GM12875 (cell line): ENCODE measurements around the gene ANO4.

Experiments
- H3K4me3 ChIP-seq: one replicate; pipeline ENCODE4 v1.5.1; 2011; ENCODE audit warnings: low read depth, low read length, control low read depth
- TF ChIP-seq, protein P1 (sequence below): IDR thresholded peaks from 2 replicates; pipeline ENCODE4 v1.5.1; 2011; ENCODE audit warnings: low read depth, mild to moderate bottlenecking, control low read depth, inconsistent platforms, low read length, moderate library complexity, borderline replicate concordance; ENCODE audit not compliant: insufficient read depth

The ANO4 gene

DNA sequence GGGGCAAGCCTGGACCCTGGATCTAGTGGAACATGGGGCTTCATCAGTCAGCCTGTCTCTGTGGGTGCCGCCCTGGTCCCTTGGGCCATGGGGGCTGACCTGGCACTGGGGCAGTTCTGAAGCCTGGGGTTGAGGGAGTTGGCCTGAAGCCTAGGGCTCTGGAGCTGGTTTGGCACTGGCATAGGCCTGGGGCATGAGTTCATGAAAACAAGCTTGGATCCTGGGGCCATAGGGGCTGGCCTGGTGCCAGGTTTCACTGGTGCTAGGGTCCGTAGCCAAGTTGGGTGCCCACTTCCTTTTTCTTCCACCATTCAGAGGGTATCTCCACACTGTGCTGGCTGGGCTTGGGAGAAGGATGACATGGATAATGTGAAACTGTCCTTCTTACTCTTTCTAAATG, 26.6 kb upstream of the ANO4 start:
- TF ChIP-seq, protein P1, sequence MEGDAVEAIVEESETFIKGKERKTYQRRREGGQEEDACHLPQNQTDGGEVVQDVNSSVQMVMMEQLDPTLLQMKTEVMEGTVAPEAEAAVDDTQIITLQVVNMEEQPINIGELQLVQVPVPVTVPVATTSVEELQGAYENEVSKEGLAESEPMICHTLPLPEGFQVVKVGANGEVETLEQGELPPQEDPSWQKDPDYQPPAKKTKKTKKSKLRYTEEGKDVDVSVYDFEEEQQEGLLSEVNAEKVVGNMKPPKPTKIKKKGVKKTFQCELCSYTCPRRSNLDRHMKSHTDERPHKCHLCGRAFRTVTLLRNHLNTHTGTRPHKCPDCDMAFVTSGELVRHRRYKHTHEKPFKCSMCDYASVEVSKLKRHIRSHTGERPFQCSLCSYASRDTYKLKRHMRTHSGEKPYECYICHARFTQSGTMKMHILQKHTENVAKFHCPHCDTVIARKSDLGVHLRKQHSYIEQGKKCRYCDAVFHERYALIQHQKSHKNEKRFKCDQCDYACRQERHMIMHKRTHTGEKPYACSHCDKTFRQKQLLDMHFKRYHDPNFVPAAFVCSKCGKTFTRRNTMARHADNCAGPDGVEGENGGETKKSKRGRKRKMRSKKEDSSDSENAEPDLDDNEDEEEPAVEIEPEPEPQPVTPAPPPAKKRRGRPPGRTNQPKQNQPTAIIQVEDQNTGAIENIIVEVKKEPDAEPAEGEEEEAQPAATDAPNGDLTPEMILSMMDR: no peak
- no peak overlapping the region for H3K4me3 ChIP-seq

- TF ChIP-seq, protein P1: no peak
- H3K4me3 ChIP-seq: no peak overlapping the region
These were observed 15.5 kb upstream of the ANO4 start for GRCh38 chr12:100778967-100779590.

DNA sequence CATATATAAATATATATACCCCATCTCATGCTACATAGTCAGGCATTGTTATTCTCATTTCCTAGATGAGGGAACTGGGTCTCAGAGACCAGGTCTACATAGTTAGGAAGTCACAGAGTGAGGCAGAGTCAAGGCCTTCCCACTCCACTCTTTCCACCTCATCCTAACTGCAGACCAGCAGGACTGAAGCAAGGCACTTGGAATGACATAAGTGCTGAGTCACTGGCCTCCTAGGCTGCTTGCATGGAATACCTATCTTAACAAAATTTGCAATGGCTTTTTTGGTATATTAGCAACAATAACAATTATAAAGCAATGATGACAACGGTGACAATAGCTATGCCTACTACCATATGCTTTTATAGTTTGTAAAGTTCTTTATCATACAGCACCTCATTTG, 5.4 kb upstream of the ANO4 start:
- TF ChIP-seq, protein P1: no peak
- H3K4me3 ChIP-seq: no peak overlapping the region

GRCh38 chr12:100789975-100790374, 4.6 kb upstream of the ANO4 start:
- TF ChIP-seq, protein P1: no peak
- no peak overlapping the region for H3K4me3 ChIP-seq

DNA sequence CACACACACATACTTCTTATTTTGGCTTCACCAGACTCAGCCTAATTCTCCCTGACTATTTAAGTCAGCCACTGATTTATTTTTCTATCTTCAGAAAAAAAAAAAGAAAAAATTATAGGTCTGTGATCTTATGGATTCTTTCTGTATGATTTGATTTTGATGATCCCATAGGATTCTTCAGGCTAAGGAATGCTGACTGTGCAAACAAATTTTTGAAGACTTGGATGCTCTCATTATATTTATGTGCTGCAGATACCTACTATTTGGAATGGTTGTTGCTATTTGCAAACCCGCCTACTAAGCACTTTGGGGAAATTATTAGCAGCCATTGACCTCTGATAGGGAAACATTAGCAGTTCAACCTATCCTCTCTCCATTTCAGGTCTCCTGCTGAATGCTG, 4.0 kb upstream of the ANO4 start:
- no peak overlapping the region for H3K4me3 ChIP-seq
- TF ChIP-seq, protein P1: no peak

DNA sequence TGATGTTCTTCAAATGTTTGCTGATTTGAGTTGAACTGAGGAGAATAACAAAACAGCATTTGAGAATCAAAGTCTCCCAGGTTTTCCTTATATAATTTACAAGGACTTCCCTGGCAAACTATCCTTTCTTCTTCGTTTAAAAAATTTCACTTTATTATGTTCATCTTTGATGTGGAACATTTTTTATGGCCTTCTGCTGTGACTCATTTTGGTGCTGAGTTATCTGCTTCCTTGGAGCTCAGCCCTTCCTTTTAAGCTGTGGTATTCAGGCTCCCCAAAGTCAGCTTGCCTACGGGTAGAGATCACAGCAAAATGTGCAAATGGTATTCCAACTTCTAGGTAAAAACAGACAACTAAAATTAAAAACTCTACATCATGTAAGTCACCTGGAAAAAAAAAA, 1.4 kb upstream of the ANO4 start:
- TF ChIP-seq, protein P1: no peak
- H3K4me3 ChIP-seq: no peak overlapping the region

DNA sequence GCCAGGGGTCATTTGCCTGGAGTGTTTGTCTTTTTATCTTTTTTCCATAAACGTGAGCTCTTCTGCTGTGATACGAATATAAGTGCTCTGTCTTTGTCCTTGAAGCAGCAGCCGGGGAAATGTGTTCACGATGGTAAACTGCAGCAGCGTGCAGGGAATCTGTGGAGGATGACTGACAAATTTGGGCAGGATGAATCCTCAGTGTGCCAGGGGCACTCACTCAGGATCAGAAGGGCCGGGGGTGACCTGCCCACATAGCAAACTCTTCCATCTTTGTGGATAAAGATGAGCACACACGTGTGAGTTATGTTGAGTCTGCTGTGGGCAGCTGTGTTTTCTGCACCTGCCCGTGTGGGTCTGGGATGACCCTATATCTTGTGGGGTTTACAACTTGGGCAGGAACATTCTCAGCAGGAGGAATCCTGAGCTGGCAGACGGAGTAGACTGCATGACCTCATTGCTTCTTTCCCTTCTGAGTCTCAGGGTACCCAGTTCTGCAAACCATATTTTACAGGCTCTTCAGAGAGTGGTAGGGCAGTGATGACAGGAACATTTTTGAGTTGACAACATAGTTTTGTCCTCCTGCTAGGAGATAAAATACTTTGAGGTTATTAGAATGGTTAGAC, 711 bp downstream of the ANO4 start:
- no peak overlapping the region for H3K4me3 ChIP-seq
- TF ChIP-seq, protein P1: no peak
